ENCODE data around the gene INPP5A.
"Not testable (repeated sequence)": the region's sequence is repeated elsewhere in the genome, so short reads cannot be mapped to it uniquely, and the experiment has no call there.

The INPP5A gene

DNA sequence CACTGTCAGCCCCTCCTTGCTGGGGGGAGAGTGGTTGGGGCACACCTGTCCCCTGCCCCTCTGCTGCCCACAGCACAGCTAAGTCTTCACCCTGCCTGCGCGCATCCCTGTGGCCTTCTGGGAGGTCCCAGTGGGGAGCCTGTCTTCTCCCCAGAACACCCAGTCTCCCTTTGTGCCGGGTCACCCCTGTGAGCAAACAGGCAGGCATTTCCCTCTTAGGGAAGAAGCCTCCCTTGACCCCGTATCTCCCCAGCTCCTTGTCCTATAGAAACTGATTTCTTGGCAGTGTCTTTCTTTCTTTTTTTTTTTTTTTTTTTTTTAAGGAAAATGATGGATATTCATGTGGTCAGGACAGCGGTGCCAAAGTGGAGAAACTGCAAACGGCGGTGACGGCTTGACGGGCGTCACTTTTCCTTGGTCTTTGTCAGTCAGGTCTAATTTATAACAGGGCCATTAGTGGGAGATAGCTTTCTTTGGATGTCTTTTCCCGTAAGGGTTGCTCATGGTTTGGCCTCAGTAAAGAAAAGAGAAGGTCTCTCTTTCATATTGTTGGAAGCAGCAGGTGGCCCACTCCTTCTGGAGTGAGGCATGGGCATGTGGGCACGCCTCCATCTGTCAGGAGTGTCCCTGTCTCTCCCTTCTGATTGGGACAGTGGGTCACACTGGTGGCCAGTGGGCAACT is 133.1 kb downstream of the INPP5A start:
- Histone ChIP-seq H3K9me3 (ENCODE audit: severe bottlenecking) (no peaks in the 10 kb centered on the region), H3K27me3 (ENCODE audit: insufficient read depth, low read depth, severe bottlenecking) (peaks cover 11% of the 10 kb centered on the region), H3K27ac (no peak overlapping the region), H3K36me3 (no peaks in the 10 kb centered on the region), H3K4me3 (ENCODE audit: low read depth, low read length) (no peak overlapping the region)
- TF ChIP-seq, protein P1, sequence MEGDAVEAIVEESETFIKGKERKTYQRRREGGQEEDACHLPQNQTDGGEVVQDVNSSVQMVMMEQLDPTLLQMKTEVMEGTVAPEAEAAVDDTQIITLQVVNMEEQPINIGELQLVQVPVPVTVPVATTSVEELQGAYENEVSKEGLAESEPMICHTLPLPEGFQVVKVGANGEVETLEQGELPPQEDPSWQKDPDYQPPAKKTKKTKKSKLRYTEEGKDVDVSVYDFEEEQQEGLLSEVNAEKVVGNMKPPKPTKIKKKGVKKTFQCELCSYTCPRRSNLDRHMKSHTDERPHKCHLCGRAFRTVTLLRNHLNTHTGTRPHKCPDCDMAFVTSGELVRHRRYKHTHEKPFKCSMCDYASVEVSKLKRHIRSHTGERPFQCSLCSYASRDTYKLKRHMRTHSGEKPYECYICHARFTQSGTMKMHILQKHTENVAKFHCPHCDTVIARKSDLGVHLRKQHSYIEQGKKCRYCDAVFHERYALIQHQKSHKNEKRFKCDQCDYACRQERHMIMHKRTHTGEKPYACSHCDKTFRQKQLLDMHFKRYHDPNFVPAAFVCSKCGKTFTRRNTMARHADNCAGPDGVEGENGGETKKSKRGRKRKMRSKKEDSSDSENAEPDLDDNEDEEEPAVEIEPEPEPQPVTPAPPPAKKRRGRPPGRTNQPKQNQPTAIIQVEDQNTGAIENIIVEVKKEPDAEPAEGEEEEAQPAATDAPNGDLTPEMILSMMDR (IDR thresholded peaks at IDR 0.05; ENCODE audit: low read depth, low read length): no peak
- no peak for DNase-seq

DNA sequence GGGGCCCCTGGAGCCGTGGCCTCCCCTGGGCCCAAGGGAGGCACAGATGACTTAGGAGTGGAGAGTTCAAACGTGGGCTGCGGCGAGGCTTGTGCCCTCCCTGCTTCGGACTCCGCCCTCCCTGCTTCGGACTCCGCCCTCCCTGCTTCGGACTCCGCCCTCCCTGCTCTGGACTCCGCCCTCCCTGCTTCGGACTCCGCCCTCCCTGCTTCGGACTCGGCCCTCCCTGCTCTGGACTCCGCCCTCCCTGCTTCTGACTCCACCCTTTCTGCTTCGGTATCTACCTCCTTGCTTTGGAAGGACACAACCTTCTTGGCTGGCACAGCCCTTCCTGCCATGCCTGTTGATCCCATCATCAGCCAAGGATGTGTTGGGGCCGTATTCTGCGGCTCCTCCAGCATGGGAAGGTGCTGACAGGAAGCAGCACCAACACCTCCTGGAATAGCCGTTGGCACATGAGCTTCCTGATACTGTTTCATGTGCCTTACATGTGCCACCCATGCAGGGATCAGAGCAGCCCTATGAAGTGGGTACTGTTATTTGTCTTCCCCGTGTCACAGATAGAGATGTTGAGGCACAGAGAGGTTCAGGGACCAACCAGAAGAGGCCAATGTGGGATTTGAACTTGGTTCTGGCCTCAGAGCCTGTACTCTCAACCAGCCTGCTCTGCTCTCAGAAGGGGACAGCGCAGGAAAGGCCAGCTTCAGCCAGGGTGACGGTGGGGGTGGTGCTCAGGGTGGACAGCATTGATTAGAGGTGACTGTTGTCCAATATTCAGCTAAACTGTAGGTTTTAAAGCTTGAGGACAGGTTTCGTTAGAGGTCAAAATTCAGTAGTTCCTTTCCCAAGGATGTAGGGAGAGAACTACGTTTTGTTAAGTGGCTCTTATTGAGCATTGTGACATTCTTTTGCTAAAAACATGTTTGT is 133.9 kb downstream of the INPP5A start:
- no peak for DNase-seq
- Histone ChIP-seq H3K27me3 (ENCODE audit: insufficient read depth, low read depth, severe bottlenecking) (peaks cover 5% of the 10 kb centered on the region), H3K36me3 (no peaks in the 10 kb centered on the region), H3K27ac (no peak overlapping the region), H3K4me3 (ENCODE audit: low read depth, low read length) (no peak overlapping the region), H3K9me3 (ENCODE audit: severe bottlenecking) (no peaks in the 10 kb centered on the region)
- TF ChIP-seq, protein P1 (IDR thresholded peaks at IDR 0.05; ENCODE audit: low read depth, low read length): no peak

DNA sequence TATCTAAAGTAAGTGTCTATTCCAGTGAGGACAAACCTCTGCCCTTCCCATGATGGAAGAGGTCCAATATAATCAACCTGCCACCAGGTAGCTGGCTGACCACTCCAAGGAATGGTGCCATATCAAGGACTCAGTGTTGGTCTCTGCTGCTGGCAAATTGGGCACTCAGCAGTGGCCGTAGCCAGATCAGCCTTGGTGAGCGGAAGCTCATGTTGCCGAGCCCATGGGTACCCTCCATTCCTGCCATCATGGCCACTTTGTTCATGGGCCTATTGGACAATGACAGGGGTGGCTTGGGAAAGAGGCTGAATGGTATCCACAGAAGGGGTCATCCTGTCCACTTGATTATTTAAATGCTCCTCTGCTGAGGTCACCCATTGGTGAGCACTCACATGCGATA is 136.2 kb downstream of the INPP5A start:
- not testable (repeated sequence) for H3K4me3 ChIP-seq (ENCODE audit: low read depth, low read length); H3K9me3 ChIP-seq (ENCODE audit: severe bottlenecking); H3K27ac ChIP-seq; DNase-seq; H3K36me3 ChIP-seq; H3K27me3 ChIP-seq (ENCODE audit: insufficient read depth, low read depth, severe bottlenecking)

DNA sequence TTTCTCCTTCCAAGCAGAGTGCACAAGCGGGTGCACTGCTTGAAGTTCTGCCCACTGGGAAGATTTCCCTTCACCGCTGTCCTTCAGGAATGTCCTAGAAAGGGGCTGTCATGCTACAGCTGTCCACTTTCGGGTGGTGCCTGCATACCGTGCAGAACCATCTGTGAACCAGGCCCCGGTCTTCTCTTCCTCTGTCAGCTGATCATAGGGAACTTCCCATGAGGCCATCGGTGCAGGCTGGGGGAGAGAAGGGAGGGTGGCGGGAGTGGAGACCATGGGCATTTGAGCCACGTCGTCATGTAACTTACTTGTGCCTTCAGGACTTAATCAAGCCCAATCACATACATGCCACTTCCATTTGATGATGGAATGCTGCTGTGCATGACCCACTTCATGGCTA is 136.7 kb downstream of the INPP5A start:
- no peaks in the 10 kb centered on the region for H3K9me3 ChIP-seq (ENCODE audit: severe bottlenecking)
- H3K4me3 ChIP-seq (ENCODE audit: low read depth, low read length): no peak overlapping the region
- H3K36me3 ChIP-seq: no peaks in the 10 kb centered on the region
- TF ChIP-seq, protein P1 (IDR thresholded peaks at IDR 0.05; ENCODE audit: low read depth, low read length): no peak
- DNase-seq: no peak
- H3K27ac ChIP-seq: no peak overlapping the region
- H3K27me3 ChIP-seq (ENCODE audit: insufficient read depth, low read depth, severe bottlenecking): no peaks in the 10 kb centered on the region

DNA sequence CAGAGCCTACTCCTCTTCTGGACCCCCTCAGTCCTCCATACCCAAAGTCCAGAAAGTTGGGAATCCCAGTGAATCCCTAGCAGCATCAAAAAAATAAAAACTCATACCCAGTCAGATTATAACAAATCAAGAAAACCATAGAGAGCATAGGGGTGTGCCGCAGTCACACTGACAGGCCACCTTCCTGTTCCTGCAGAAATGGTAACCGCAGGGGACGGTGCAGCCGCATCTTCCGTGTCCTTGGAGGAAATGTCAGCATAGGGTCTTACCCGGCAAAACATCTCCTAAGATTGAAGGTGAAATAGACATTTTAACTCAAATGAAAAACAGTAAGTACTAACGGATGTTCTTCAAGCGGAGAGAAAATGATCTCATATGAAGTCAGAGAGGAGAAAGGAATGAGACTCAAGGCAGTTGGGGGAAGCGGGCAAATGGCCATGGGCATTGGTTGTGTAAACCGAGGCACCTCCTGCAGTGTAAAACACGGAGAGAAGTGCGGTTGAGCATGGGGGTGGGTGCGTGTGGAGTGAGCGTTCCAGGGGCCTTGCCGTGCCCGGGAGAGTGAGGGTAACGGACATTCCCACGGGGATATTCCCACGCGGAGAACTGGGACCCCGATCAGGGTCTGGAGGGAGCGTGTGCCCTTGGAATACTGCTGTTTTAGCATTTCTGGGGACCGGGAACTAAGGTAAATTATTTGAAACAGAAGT is 137.6 kb downstream of the INPP5A start:
- Histone ChIP-seq H3K4me3 (ENCODE audit: low read depth, low read length) (no peak overlapping the region), H3K9me3 (ENCODE audit: severe bottlenecking) (no peaks in the 10 kb centered on the region), H3K27ac (no peak overlapping the region), H3K36me3 (no peaks in the 10 kb centered on the region), H3K27me3 (ENCODE audit: insufficient read depth, low read depth, severe bottlenecking) (no peaks in the 10 kb centered on the region)
- TF ChIP-seq, protein P1 (IDR thresholded peaks at IDR 0.05; ENCODE audit: low read depth, low read length): no peak
- DNase-seq: no peak

All from WERI-Rb-1 (cell line).